T follicular helper cell (primary cell): ENCODE results near the gene DNAJB8.

Source experiments
- DNase-seq: peaks from one replicate; pipeline ENCODE4 v3.0.0-alpha.2; 2020; ENCODE audit warnings: low read depth

The DNAJB8 gene

GRCh38 chr3:128445357-128445756, 21.3 kb downstream of the DNAJB8 start:
- DNase-seq: no peak

GRCh38 chr3:128443771-128444170, 22.9 kb downstream of the DNAJB8 start:
- no peak for DNase-seq

- no peak for DNase-seq
Observed at GRCh38 chr3:128442949-128443348, 23.7 kb downstream of the DNAJB8 start.

GRCh38 chr3:128442070-128442469, 24.6 kb downstream of the DNAJB8 start:
- no peak for DNase-seq

GRCh38 chr3:128439226-128439625, 27.5 kb downstream of the DNAJB8 start:
- no peak for DNase-seq

- DNase-seq: no peak
Observed at GRCh38 chr3:128438488-128439072, 28.1 kb downstream of the DNAJB8 start.

- DNase-seq: no peak
Observed at GRCh38 chr3:128436214-128436613, 30.5 kb downstream of the DNAJB8 start.

GRCh38 chr3:128435561-128435960, 31.1 kb downstream of the DNAJB8 start:
- DNase-seq: no peak

GRCh38 chr3:128435058-128435457, 31.6 kb downstream of the DNAJB8 start:
- DNase-seq: no peak

- no peak for DNase-seq
Observed at GRCh38 chr3:128434524-128434923, 32.2 kb downstream of the DNAJB8 start.

GRCh38 chr3:128433837-128434165, 32.9 kb downstream of the DNAJB8 start:
- DNase-seq: no peak

- no peak for DNase-seq
Observed at GRCh38 chr3:128432971-128433836, 33.5 kb downstream of the DNAJB8 start.

GRCh38 chr3:128432301-128432970, 34.3 kb downstream of the DNAJB8 start:
- DNase-seq: no peak

- no peak for DNase-seq
Observed at GRCh38 chr3:128431803-128432300, 34.8 kb downstream of the DNAJB8 start.

- DNase-seq: no peak
Observed at GRCh38 chr3:128430731-128431130, 36.0 kb downstream of the DNAJB8 start.

GRCh38 chr3:128430301-128430700, 36.4 kb downstream of the DNAJB8 start:
- no peak for DNase-seq

GRCh38 chr3:128429751-128430150, 36.9 kb downstream of the DNAJB8 start:
- no peak for DNase-seq

GRCh38 chr3:128429275-128429674, 37.4 kb downstream of the DNAJB8 start:
- no peak for DNase-seq

- no peak for DNase-seq
Observed at GRCh38 chr3:128427872-128428822, 38.5 kb downstream of the DNAJB8 start.

GRCh38 chr3:128427175-128427857, 39.4 kb downstream of the DNAJB8 start:
- no peak for DNase-seq
